IMR-90 (cell line): Measurements from ENCODE around the gene RPGR. TPM values are rescaled to one million over a fixed set of nuclear protein-coding genes. Genes with fewer than 3 reads are reported as not detected.

Experiments used
- ATAC-seq: fragments of 200-7000 bp; cut with Tn5 transposase; 2 replicates; pipeline ENCODE4 v1.9.1; 2020; ENCODE audit warnings: low read depth, mild to moderate bottlenecking, moderate library complexity
- Bru-seq: library from RNA; stranded (reverse); fragments of 400-500 nt; gene quantifications from one replicate; lab custom pipeline; 2021; lab: Mats Ljungman, UMichigan
- BruChase-seq, 2 experiments: library from RNA; stranded (reverse); fragments of 400-500 nt; gene quantifications; one replicate each; lab custom pipeline; 2021; lab: Mats Ljungman, UMichigan
- BruUV-seq: library from RNA; stranded (reverse); fragments of 400-500 nt; replicated peaks from 2 replicates; lab custom pipeline; 2021; lab: Mats Ljungman, UMichigan
- CTCF ChIA-PET: fragments of 300-600 bp; formaldehyde crosslinking; extraction: SDS; loops from one replicate; lab custom pipeline; 2021; ENCODE audit warnings: antibody characterized with exemption; lab: Yijun Ruan, JAX
- POLR2A ChIA-PET: fragments of 300-600 bp; sonication (Branson Sonifier 250); formaldehyde crosslinking; loops from one replicate; lab custom pipeline; 2022; ENCODE audit warnings: antibody characterized with exemption; ENCODE audit not compliant: unreplicated experiment; lab: Charles Lee
- DNase-seq: peaks from one replicate; pipeline ENCODE4 v3.0.0; 2013
- H2AFZ ChIP-seq: replicated peaks from 2 replicates; pipeline ENCODE3; 2013; ENCODE audit warnings: low read length, mild to moderate bottlenecking; ENCODE audit not compliant: poor library complexity
- H2AK5ac ChIP-seq: 2 replicates; pipeline ENCODE4 v1.6.1; 2013; ENCODE audit warnings: low read depth, low read length, inconsistent platforms
- H2AK9ac ChIP-seq: replicated peaks from 2 replicates; pipeline ENCODE3; 2013; ENCODE audit warnings: mild to moderate bottlenecking, low read depth, low read length, moderate library complexity; ENCODE audit not compliant: poor library complexity
- H2BK120ac ChIP-seq: 2 replicates; pipeline ENCODE4 v1.6.1; 2013; ENCODE audit warnings: low read depth, low read length, inconsistent platforms
- H2BK15ac ChIP-seq: 3 replicates; pipeline ENCODE4 v1.6.1; 2013; ENCODE audit warnings: low read depth, low read length, inconsistent platforms
- H2BK20ac ChIP-seq: 2 replicates; pipeline ENCODE4 v1.6.1; 2013; ENCODE audit warnings: low read depth, mild to moderate bottlenecking, inconsistent platforms, low read length, moderate library complexity
- H2BK5ac ChIP-seq: 2 replicates; pipeline ENCODE4 v1.6.1; 2013; ENCODE audit warnings: mild to moderate bottlenecking, low read depth, low read length, inconsistent platforms; ENCODE audit not compliant: poor library complexity, severe bottlenecking
- H3K14ac ChIP-seq: replicated peaks from 2 replicates; pipeline ENCODE4 v1.6.1; 2013; ENCODE audit warnings: low read depth, low read length, inconsistent platforms
- H3K18ac ChIP-seq: 2 replicates; pipeline ENCODE4 v1.6.1; 2013; ENCODE audit warnings: low read depth, low read length, control low read depth
- H3K23ac ChIP-seq: 2 replicates; pipeline ENCODE4 v1.6.1; 2013; ENCODE audit warnings: low read depth, low read length, inconsistent platforms
- H3K27ac ChIP-seq: 2 replicates; pipeline ENCODE4 v1.5.1; 2013; ENCODE audit warnings: mild to moderate bottlenecking, control low read depth, low read length; ENCODE audit not compliant: insufficient read depth
- H3K27me3 ChIP-seq: 2 replicates; pipeline ENCODE4 v1.6.1; 2013; ENCODE audit warnings: low read length; ENCODE audit not compliant: control insufficient read depth, insufficient read depth
- H3K36me3 ChIP-seq: 2 replicates; pipeline ENCODE4 v1.6.1; 2013; ENCODE audit warnings: low read length, mixed read lengths; ENCODE audit not compliant: control insufficient read depth, insufficient read depth
- H3K4ac ChIP-seq: 2 replicates; pipeline ENCODE4 v1.6.1; 2013; ENCODE audit warnings: low read depth, low read length, inconsistent platforms
- H3K4me1 ChIP-seq: 2 replicates; pipeline ENCODE4 v1.6.1; 2013; ENCODE audit warnings: low read length, mixed read lengths; ENCODE audit not compliant: control insufficient read depth, insufficient read depth
- H3K4me2 ChIP-seq: 2 replicates; pipeline ENCODE4 v1.6.1; 2013; ENCODE audit warnings: low read depth, mild to moderate bottlenecking, control low read depth, low read length, moderate library complexity
- H3K4me3 ChIP-seq: 2 replicates; pipeline ENCODE4 v1.5.1; 2013; ENCODE audit warnings: low read depth, mild to moderate bottlenecking, control low read depth, low read length, moderate library complexity; ENCODE audit not compliant: insufficient read depth
- H3K56ac ChIP-seq: 2 replicates; pipeline ENCODE4 v1.6.1; 2013; ENCODE audit warnings: low read length, inconsistent platforms; ENCODE audit not compliant: insufficient read depth; ENCODE audit errors: extremely low read depth
- H3K79me1 ChIP-seq, 2 experiments: 2 replicates each; pipeline ENCODE4 v1.6.1; 2013; ENCODE audit warnings: low read length in 2 of 2, inconsistent platforms in 1 of 2, low read depth in 1 of 2
- H3K9ac ChIP-seq: 2 replicates; pipeline ENCODE4 v1.6.1; 2013; ENCODE audit warnings: low read depth, low read length, control low read depth
- H3K9me1 ChIP-seq: 2 replicates; pipeline ENCODE4 v1.6.1; 2013; ENCODE audit warnings: low read length, inconsistent platforms; ENCODE audit not compliant: insufficient read depth
- H3K9me3 ChIP-seq: 2 replicates; pipeline ENCODE4 v1.6.1; 2013; ENCODE audit warnings: low read length; ENCODE audit not compliant: control insufficient read depth, insufficient read depth
- H4K20me1 ChIP-seq: 2 replicates; pipeline ENCODE4 v1.6.1; 2013; ENCODE audit warnings: low read length, inconsistent platforms; ENCODE audit not compliant: insufficient read depth
- H4K5ac ChIP-seq: 2 replicates; pipeline ENCODE4 v1.6.1; 2013; ENCODE audit warnings: mild to moderate bottlenecking, low read depth, low read length, control low read depth
- H4K8ac ChIP-seq, 2 experiments: 2 replicates each; pipeline ENCODE4 v1.6.1; 2013; ENCODE audit warnings: low read depth in 2 of 2, low read length in 2 of 2, control low read depth in 1 of 2, inconsistent platforms in 1 of 2
- H4K91ac ChIP-seq: 2 replicates; pipeline ENCODE4 v1.6.1; 2013; ENCODE audit warnings: low read depth, low read length, inconsistent platforms; ENCODE audit not compliant: insufficient read depth
- BHLHE40 ChIP-seq: fragments of 150-350 bp; IDR thresholded peaks from 2 replicates; pipeline ENCODE4 v1.6.1; 2016; ENCODE audit warnings: mild to moderate bottlenecking, low read depth, low read length
- CEBPB ChIP-seq: IDR thresholded peaks from 2 replicates; pipeline ENCODE4 v1.6.1; 2012; ENCODE audit warnings: low read depth, low read length, improper control_type of control experiment
- ELK1 ChIP-seq: fragments of 150-350 bp; IDR thresholded peaks from 2 replicates; pipeline ENCODE4 v1.6.1; 2016; ENCODE audit warnings: low read depth, mild to moderate bottlenecking, low read length, moderate library complexity, borderline replicate concordance
- MAFK ChIP-seq: IDR thresholded peaks from 2 replicates; pipeline ENCODE4 v1.6.1; 2012; ENCODE audit warnings: low read depth, low read length, improper control_type of control experiment
- MAZ ChIP-seq: IDR thresholded peaks from 2 replicates; pipeline ENCODE4 v1.6.1; 2012; ENCODE audit warnings: low read depth, mild to moderate bottlenecking, low read length, improper control_type of control experiment, moderate library complexity, borderline replicate concordance
- NFE2L2 ChIP-seq: fragments of 150-350 bp; IDR thresholded peaks from 2 replicates; pipeline ENCODE4 v1.6.1; 2016; ENCODE audit warnings: low read depth, mild to moderate bottlenecking, low read length
- POLR2A ChIP-seq: IDR thresholded peaks from 2 replicates; pipeline ENCODE4 v1.6.1; 2012; ENCODE audit warnings: mild to moderate bottlenecking, low read depth, low read length
- RAD21 ChIP-seq: IDR thresholded peaks from 2 replicates; pipeline ENCODE4 v1.6.1; 2012; ENCODE audit warnings: low read length, improper control_type of control experiment
- RCOR1 ChIP-seq: IDR thresholded peaks from 2 replicates; pipeline ENCODE4 v1.6.1; 2012; ENCODE audit warnings: mild to moderate bottlenecking, low read length, improper control_type of control experiment; ENCODE audit not compliant: insufficient replicate concordance
- SMC3 ChIP-seq: fragments of 150-350 bp; IDR thresholded peaks from 2 replicates; pipeline ENCODE4 v1.6.1; 2016; ENCODE audit warnings: low read depth, mild to moderate bottlenecking, antibody characterized with exemption, low read length, moderate library complexity
- WGBS, 2 experiments: methylation state at CpG; one replicate each; pipeline versions ENCODE4 v1.1.5 to v1.1.7; 2013; ENCODE audit warnings: missing lambda C conversion rate in 2 of 2; ENCODE audit not compliant: insufficient read length in 1 of 2; ENCODE audit errors: extremely low coverage in 2 of 2; 5-methylcytosine and 5-hydroxymethylcytosine counted together
- dilution Hi-C: fragments of 300-500 bp; cut with HindIII; formaldehyde crosslinking; loops from one replicate; pipeline ENCODE4 v1.14.3; 2018; ENCODE audit warnings: low sequenced_read_pairs; ENCODE audit not compliant: unreplicated experiment
- in situ Hi-C: fragments of 300-500 bp; cut with MboI; formaldehyde crosslinking; loops from 3 replicates; pipeline ENCODE4 v1.14.3; 2019; ENCODE audit warnings: low sequenced_read_pairs, inconsistent platforms, mixed read lengths
- intact Hi-C: fragments of 100-400 bp; cut with micrococcal nuclease; formaldehyde crosslinking; loops from 2 replicates; pipeline ENCODE4 v1.10.0; 2022
- long read RNA-seq: library from polyadenylated mRNA; unstranded; transcript quantifications from one replicate; pipeline ENCODE4 v2.0.0, GENCODE V29; 2021; ENCODE audit not compliant: unreplicated experiment
- polyA plus RNA-seq, 3 experiments: library from polyadenylated mRNA; depleted of rRNA; stranded (reverse); fragments of >200 nt; gene quantifications; 2 replicates each; pipeline ENCODE4 v1.2.3, GENCODE V29; 2012; ENCODE audit warnings: low replicate concordance in 1 of 3
- total RNA-seq: library from RNA; depleted of rRNA; stranded (reverse); fragments of >200 nt; gene quantifications from 2 replicates; pipeline ENCODE4 v1.2.3, GENCODE V29; 2012; rRNA removed
- TF ChIP-seq, protein P1 (sequence below): conservative IDR thresholded peaks from 2 replicates; pipeline ENCODE4 v1.5.1; 2012; ENCODE audit warnings: mild to moderate bottlenecking, low read depth, low read length, improper control_type of control experiment

RPGR gene
- total RNA-seq: 3.8 and 6.7 TPM in 2 replicates
- polyA plus RNA-seq (2012; rRNA removed): 1.1 and 2.2 TPM in 2 replicates
- polyA plus RNA-seq (2012; cell fraction: cytosol; rRNA removed): 0.23 and 0.30 TPM in 2 replicates
- 0.28 and 3.6 TPM in 2 replicates for polyA plus RNA-seq (2012; cell fraction: nucleus; rRNA removed; ENCODE audit: low replicate concordance)
- Bru-seq, nascent RNA: percentile 52 among the genes with signal in this experiment
- percentile 50 among the genes with signal in this experiment for BruChase-seq, experiment 1, labeled RNA remaining after a 6-hour chase
- BruChase-seq, experiment 2, labeled RNA remaining after a 2-hour chase: percentile 52 among the genes with signal in this experiment
- long read RNA-seq, partial matches to known transcripts: 1 of 3 reads
- long read RNA-seq, other reads (novel, unspliced or antisense): 1 of 3 reads

GRCh38 chrX:38327007-38327774 is at the start of gene RPGR:
TSS of gene RPGR (minus strand) at chrX:38327509. CDS start at chrX:38327367, 142 bp downstream.
- no TSS peak for BruUV-seq
- Histone ChIP-seq H3K4me3 (peak within 1 kb of the TSS; percentile 89), H3K4me2 (peak within 1 kb of the TSS; percentile 77), H3K56ac (peak within 1 kb of the TSS; percentile 3; the same call in 1 of the 2 replicates), H3K14ac (peak within 1 kb of the TSS; percentile 55; the same call in 1 of the 2 replicates), H4K8ac (peak within 1 kb of the TSS; percentile 67 to 94), H2BK20ac (peak within 1 kb of the TSS; percentile 71), H3K27me3 (no peaks in the 10 kb centered on the region), H2BK120ac (peak within 1 kb of the TSS; percentile 57; the same call in 1 of the 2 replicates), H3K27ac (peak within 1 kb of the TSS; percentile 74), H3K4ac (peak within 1 kb of the TSS; percentile 60), H4K5ac (peak within 1 kb of the TSS; percentile 28; the same call in 1 of the 2 replicates), H2BK15ac (no peak within 1 kb of the TSS; the same call in 2 of the 3 replicates), H2AK5ac (no peak within 1 kb of the TSS), H2BK5ac (peak within 1 kb of the TSS; percentile 71), H3K18ac (no peak within 1 kb of the TSS), H3K9ac (peak within 1 kb of the TSS; percentile 44), H3K36me3 (no peaks in the 10 kb centered on the region), H4K91ac (peak within 1 kb of the TSS; percentile 52), H2AK9ac (peak within 1 kb of the TSS; percentile 69), H2AFZ (peak within 1 kb of the TSS; percentile 98), H3K4me1 (no peaks in the 10 kb centered on the region), H4K20me1 (no peaks in the 10 kb centered on the region), H3K9me1 (no peaks in the 10 kb centered on the region), H3K79me1 (0 out of 4 replicates have a peak, but pooled peaks cover 0 to 3% of the 10 kb centered on the region in 2 experiments), H3K9me3 (no peaks in the 10 kb centered on the region), H3K23ac (no peak within 1 kb of the TSS)
- dilution Hi-C loops (no loop called here), intact Hi-C loops (loop anchor here (1.0 to 5.0 kb wide), 5 partner anchors 65 to 455 kb away; partner anchors contain the start of gene SRPX), in situ Hi-C loops (no loop called here)
- 34% methylated on average over 20 of the region's 67 CpGs; no CpG with 5 or more reads in 1 of the 2 experiments for WGBS, 2 experiments
- ChIA-PET CTCF (interaction anchor here (0.5 to 1.8 kb wide), 18 partner anchors 9 to 850 kb away, joined by 3 to 8 read pairs (median 3); partner anchors contain the start of gene SRPX), POLR2A (no interaction called here)
- DNase-seq (peak; percentile 91), ATAC-seq (peak; percentile 96)
- peak; percentile 53; the same call in 1 of the 2 replicates for TF ChIP-seq POLR2A
- TF ChIP-seq NFE2L2: no peak
- TF ChIP-seq, protein P1, sequence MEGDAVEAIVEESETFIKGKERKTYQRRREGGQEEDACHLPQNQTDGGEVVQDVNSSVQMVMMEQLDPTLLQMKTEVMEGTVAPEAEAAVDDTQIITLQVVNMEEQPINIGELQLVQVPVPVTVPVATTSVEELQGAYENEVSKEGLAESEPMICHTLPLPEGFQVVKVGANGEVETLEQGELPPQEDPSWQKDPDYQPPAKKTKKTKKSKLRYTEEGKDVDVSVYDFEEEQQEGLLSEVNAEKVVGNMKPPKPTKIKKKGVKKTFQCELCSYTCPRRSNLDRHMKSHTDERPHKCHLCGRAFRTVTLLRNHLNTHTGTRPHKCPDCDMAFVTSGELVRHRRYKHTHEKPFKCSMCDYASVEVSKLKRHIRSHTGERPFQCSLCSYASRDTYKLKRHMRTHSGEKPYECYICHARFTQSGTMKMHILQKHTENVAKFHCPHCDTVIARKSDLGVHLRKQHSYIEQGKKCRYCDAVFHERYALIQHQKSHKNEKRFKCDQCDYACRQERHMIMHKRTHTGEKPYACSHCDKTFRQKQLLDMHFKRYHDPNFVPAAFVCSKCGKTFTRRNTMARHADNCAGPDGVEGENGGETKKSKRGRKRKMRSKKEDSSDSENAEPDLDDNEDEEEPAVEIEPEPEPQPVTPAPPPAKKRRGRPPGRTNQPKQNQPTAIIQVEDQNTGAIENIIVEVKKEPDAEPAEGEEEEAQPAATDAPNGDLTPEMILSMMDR: peak; percentile 81
- no peak for TF ChIP-seq MAFK
- no peak for TF ChIP-seq BHLHE40
- peak; percentile 43; the same call in 1 of the 2 replicates for TF ChIP-seq MAZ
- peak; percentile 80 for TF ChIP-seq RAD21
- TF ChIP-seq SMC3: peak; percentile 80
- no peak for TF ChIP-seq ELK1
- TF ChIP-seq RCOR1: no peak
- TF ChIP-seq CEBPB: peak; percentile 52; the same call in 1 of the 2 replicates
